Body of pancreas (tissue), 4 donors: ENCODE measurements around the gene HTR2B.

Experiments
- POLR2A ChIP-seq, 3 donors: fragments of 450-650 bp; IDR thresholded peaks; one replicate each; pipeline ENCODE4 v1.6.1; 2016; ENCODE audit warnings: antibody characterized with exemption in 3 of 3, mild to moderate bottlenecking in 2 of 3
- TF ChIP-seq, protein P1 (sequence below), 7 experiments: fragments of 450-650 bp in 4 of 7; fragments of 200-600 bp in 3 of 7; sonication (generic) in 3 of 7; IDR thresholded peaks; one replicate each; pipeline ENCODE4 v1.5.1; 2016 to 2019; ENCODE audit warnings: antibody characterized with exemption in 7 of 7

DNA sequence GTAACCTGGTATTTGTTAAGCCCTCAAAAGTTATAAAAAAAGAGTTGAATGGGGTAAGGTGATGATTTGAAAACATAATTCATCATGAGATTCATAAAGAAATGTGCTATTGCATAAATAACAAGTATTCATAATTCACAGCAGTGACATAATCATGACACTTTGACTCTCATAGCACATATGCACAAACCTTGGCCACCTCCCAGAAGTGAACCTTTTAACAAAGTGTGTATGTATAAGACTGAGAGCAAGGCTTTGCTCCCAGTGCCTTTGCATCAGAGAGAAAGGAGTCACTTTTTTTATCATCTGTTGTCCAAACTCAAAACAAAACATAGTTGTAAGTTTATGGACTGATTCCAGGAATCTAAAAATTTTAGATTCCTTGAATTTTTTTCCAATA lies 15.0 kb upstream of the HTR2B start:
- TF ChIP-seq, protein P1, sequence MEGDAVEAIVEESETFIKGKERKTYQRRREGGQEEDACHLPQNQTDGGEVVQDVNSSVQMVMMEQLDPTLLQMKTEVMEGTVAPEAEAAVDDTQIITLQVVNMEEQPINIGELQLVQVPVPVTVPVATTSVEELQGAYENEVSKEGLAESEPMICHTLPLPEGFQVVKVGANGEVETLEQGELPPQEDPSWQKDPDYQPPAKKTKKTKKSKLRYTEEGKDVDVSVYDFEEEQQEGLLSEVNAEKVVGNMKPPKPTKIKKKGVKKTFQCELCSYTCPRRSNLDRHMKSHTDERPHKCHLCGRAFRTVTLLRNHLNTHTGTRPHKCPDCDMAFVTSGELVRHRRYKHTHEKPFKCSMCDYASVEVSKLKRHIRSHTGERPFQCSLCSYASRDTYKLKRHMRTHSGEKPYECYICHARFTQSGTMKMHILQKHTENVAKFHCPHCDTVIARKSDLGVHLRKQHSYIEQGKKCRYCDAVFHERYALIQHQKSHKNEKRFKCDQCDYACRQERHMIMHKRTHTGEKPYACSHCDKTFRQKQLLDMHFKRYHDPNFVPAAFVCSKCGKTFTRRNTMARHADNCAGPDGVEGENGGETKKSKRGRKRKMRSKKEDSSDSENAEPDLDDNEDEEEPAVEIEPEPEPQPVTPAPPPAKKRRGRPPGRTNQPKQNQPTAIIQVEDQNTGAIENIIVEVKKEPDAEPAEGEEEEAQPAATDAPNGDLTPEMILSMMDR (IDR thresholded peaks at IDR 0.05): no peak
- TF ChIP-seq POLR2A (IDR thresholded peaks at IDR 0.05): no peak
